MCF 10A (cell line): Measurements from ENCODE around the gene MTFP1. TPM values are rescaled to one million over a fixed set of nuclear protein-coding genes. Genes with fewer than 3 reads are reported as not detected.

Experiments
- Bru-seq: library from RNA; stranded (reverse); fragments of 400-500 nt; gene quantifications from one replicate; lab custom pipeline; 2021; lab: Mats Ljungman, UMichigan
- BruChase-seq, 2 experiments: library from RNA; stranded (reverse); fragments of 400-500 nt; gene quantifications; one replicate each; lab custom pipeline; 2021; lab: Mats Ljungman, UMichigan
- BruUV-seq: library from RNA; stranded (reverse); fragments of 400-500 nt; replicated peaks from 2 replicates; lab custom pipeline; 2021; lab: Mats Ljungman, UMichigan
- CTCF ChIA-PET: fragments of 300-600 bp; sonication (Branson Sonifier 250); formaldehyde crosslinking; extraction: SDS; loops from one replicate; lab custom pipeline; 2021; ENCODE audit warnings: antibody characterized with exemption, inconsistent platforms; lab: Yijun Ruan, JAX
- POLR2A ChIA-PET: fragments of 300-600, 350-650 bp; sonication (Branson Sonifier 250); formaldehyde crosslinking; extraction: SDS; loops from one replicate; lab custom pipeline; 2020; ENCODE audit warnings: antibody characterized with exemption, inconsistent platforms; lab: Yijun Ruan, JAX
- DNase-seq: peaks from one replicate; pipeline ENCODE4 v3.0.0-alpha.2; 2018; ENCODE audit not compliant: unreplicated experiment
- H3K27ac Mint-ChIP-seq: one replicate; pipeline ENCODE4 v1.8.0; 2022; ENCODE audit warnings: mild to moderate bottlenecking, low read depth, mixed read lengths; ENCODE audit not compliant: unreplicated experiment
- H3K27me3 Mint-ChIP-seq: one replicate; pipeline ENCODE4 v1.8.0; 2022; ENCODE audit warnings: mixed read lengths; ENCODE audit not compliant: insufficient read depth, unreplicated experiment
- H3K36me3 Mint-ChIP-seq: one replicate; pipeline ENCODE4 v1.8.0; 2022; ENCODE audit warnings: mild to moderate bottlenecking, moderate library complexity, mixed read lengths; ENCODE audit not compliant: insufficient read depth, unreplicated experiment
- H3K4me1 Mint-ChIP-seq: one replicate; pipeline ENCODE4 v1.8.0; 2022; ENCODE audit warnings: mixed read lengths; ENCODE audit not compliant: insufficient read depth, unreplicated experiment
- H3K4me3 Mint-ChIP-seq: one replicate; pipeline ENCODE4 v1.8.0; 2022; ENCODE audit warnings: mild to moderate bottlenecking, moderate library complexity, mixed read lengths; ENCODE audit not compliant: unreplicated experiment
- H3K9me3 Mint-ChIP-seq: one replicate; pipeline ENCODE4 v1.8.0; 2022; ENCODE audit warnings: mixed read lengths; ENCODE audit not compliant: unreplicated experiment
- intact Hi-C: fragments of 100-400 bp; cut with micrococcal nuclease; formaldehyde crosslinking; loops from 2 replicates; pipeline ENCODE4 v1.14.1; 2022
- long read RNA-seq: library from polyadenylated mRNA; stranded (forward); transcript quantifications from one replicate; pipeline ENCODE4 v2.0.0, GENCODE V29; 2022
- total RNA-seq: library from RNA; stranded (reverse); gene quantifications from 2 replicates; pipeline ENCODE4 v1.2.3, GENCODE V29; 2022
- TF ChIP-seq, protein P1 (sequence below): fragments of 200-600 bp; IDR thresholded peaks from one replicate; pipeline ENCODE4 v1.8.0; 2022; ENCODE audit warnings: antibody characterized with exemption, mild to moderate bottlenecking; ENCODE audit not compliant: unreplicated experiment

The MTFP1 gene
- total RNA-seq (23.2 and 31.6 TPM in 2 replicates), Bru-seq, nascent RNA (percentile 44 among the genes with signal in this experiment), BruChase-seq, experiment 1, labeled RNA remaining after a 6-hour chase (percentile 76 among the genes with signal in this experiment), BruChase-seq, experiment 2, labeled RNA remaining after a 2-hour chase (percentile 63 among the genes with signal in this experiment)
- long read RNA-seq, transcript MTFP1-203 (4 exons, 912 nt), result minor isoform, 9 of 83 reads
- long read RNA-seq, transcript MTFP1-201 (4 exons, 1,370 nt), result major isoform, 66 of 83 reads
- long read RNA-seq, partial matches to known transcripts, result 4 of 83 reads
- long read RNA-seq, other reads (novel, unspliced or antisense), result 1 of 83 reads

DNA sequence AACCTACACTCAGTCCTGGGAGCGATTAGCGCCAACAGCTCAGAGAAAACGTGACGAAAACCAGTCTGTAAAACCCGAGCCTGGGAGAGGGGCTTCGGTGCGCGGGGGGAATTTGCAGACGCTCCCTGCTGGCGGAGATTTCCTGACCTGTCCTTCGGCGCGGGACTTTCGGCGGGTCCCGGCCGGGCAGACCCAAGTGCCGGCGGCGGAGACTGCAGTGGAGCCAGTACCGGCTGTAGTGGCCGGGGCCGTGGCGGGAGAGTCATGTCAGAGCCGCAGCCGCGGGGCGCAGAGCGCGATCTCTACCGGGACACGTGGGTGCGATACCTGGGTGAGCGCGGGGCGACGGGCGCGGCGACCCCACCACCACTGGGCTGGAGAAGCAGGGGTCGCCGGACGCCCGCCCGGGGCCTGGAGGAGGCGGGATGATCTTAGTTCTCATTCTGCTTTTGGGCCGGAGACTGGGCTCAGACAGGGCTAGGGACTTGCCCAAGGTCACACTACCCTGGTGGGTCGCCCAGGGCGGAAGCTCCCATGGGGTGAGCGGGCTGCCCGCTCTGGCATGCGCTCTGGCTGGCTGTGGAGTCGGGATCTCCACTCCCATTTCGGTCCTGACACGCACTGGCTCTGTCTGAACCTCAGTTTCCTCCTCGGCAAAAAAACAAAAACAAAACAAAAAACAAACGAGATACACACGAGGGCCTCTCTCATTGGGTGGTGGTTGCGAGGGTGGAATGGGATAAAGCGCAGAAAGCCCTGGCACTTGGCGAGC is at the start of gene MTFP1:
Gene MTFP1, plus strand, starts transcription at position 153 of the 772 bp plus-strand sequence. Its CDS starts 112 bp downstream, at position 265.
- Mint-ChIP-seq H3K27me3 (no peaks in the 10 kb centered on the region), H3K4me1 (peaks cover 37% of the 10 kb centered on the region), H3K36me3 (peaks cover 33% of the 10 kb centered on the region), H3K4me3 (peak within 1 kb of the TSS; percentile 90), H3K9me3 (no peaks in the 10 kb centered on the region), H3K27ac (peak within 1 kb of the TSS; percentile 97)
- BruUV-seq, result no TSS peak
- ChIA-PET CTCF (interaction anchor here (0.6 to 8.4 kb wide), 13 partner anchors 13 to 821 kb away, joined by 3 to 83 read pairs (median 3); partner anchors contain the start of gene SEC14L2), POLR2A (interaction anchor here (0.5 to 14.3 kb wide), 13 partner anchors 8 to 305 kb away, joined by 3 to 532 read pairs (median 5); partner anchors contain the start of genes CASTOR1, CCDC157, PES1 and RNF215)
- DNase-seq, result peak; percentile 69
- intact Hi-C loops, result loop anchor here (1.0 to 5.0 kb wide), 4 partner anchors 29 to 219 kb away; partner anchors contain the start of genes CASTOR1 and SEC14L2
- TF ChIP-seq, protein P1, sequence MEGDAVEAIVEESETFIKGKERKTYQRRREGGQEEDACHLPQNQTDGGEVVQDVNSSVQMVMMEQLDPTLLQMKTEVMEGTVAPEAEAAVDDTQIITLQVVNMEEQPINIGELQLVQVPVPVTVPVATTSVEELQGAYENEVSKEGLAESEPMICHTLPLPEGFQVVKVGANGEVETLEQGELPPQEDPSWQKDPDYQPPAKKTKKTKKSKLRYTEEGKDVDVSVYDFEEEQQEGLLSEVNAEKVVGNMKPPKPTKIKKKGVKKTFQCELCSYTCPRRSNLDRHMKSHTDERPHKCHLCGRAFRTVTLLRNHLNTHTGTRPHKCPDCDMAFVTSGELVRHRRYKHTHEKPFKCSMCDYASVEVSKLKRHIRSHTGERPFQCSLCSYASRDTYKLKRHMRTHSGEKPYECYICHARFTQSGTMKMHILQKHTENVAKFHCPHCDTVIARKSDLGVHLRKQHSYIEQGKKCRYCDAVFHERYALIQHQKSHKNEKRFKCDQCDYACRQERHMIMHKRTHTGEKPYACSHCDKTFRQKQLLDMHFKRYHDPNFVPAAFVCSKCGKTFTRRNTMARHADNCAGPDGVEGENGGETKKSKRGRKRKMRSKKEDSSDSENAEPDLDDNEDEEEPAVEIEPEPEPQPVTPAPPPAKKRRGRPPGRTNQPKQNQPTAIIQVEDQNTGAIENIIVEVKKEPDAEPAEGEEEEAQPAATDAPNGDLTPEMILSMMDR, result no peak

DNA sequence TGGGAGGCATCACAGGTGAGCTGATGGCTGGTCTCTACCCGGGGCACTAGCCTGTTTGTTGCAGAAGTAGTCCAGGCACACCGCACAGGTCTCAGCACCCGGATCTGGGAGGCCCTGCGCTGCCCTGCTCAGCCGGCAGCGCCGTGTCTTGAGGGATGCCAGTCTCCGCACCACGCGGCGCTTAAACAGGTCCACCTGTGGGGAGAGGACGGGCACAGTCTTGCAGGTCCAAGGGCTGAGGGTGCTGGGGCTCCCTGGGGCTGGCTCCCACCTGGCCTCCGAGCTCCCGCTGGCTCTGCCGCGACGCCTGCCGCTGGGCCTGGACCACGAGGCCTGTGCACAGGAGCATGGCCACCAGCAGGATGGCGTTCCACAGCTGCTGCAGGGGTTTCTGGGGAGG is 45.6 kb upstream of the MTFP1 start:
- H3K9me3 Mint-ChIP-seq, result no peaks in the 10 kb centered on the region
- BruUV-seq, result no TSS peak
- H3K27ac Mint-ChIP-seq, result no peak overlapping the region
- H3K4me1 Mint-ChIP-seq, result no peaks in the 10 kb centered on the region
- intact Hi-C loops, result no loop called here
- no peaks in the 10 kb centered on the region for H3K27me3 Mint-ChIP-seq
- H3K4me3 Mint-ChIP-seq, result no peak overlapping the region
- ChIA-PET POLR2A (interaction anchor here (0.7 kb wide), 1 partner anchor 50 kb away, joined by 3 read pairs; no protein-coding TSS in a partner anchor), CTCF (interaction anchor here (0.6 to 2.9 kb wide), 3 partner anchors 12 to 473 kb away, joined by 3 to 13 read pairs (median 3); no protein-coding TSS in a partner anchor)
- TF ChIP-seq, protein P1, result no peak
- H3K36me3 Mint-ChIP-seq, result peaks cover 8% of the 10 kb centered on the region
- no peak for DNase-seq

DNA sequence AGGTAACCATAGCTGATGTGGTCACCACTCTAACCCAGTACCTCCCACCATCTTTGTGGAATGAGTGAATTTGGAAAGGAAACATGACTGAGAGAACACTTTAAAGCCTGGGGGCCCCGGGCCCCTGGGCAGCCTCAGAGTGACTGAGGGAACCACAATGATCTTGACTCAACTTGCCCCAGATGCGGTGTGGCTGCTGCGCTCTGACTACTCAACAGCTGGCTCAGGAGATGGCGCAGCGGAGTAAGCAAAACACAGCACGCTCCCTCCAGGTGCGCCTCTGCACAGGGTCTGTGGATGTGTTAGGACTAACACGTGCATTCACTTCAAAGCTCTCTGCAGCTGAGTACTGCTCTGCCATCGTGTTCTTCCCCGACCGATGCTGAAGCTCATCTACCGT is 44.3 kb upstream of the MTFP1 start:
- no peaks in the 10 kb centered on the region for H3K9me3 Mint-ChIP-seq
- peaks cover 3% of the 10 kb centered on the region for H3K4me1 Mint-ChIP-seq
- intact Hi-C loops, result no loop called here
- CTCF ChIA-PET, result interaction anchor here (0.5 to 2.9 kb wide), 6 partner anchors 8 to 274 kb away, joined by 3 to 13 read pairs (median 4); no protein-coding TSS in a partner anchor
- H3K36me3 Mint-ChIP-seq, result peaks cover 8% of the 10 kb centered on the region
- POLR2A ChIA-PET, result no interaction called here
- TF ChIP-seq, protein P1, result no peak
- no peaks in the 10 kb centered on the region for H3K27me3 Mint-ChIP-seq
- no peak overlapping the region for H3K27ac Mint-ChIP-seq
- BruUV-seq, result no TSS peak
- H3K4me3 Mint-ChIP-seq, result no peak overlapping the region
- DNase-seq, result no peak
